ENCODE results near the gene STPG3.

DNA sequence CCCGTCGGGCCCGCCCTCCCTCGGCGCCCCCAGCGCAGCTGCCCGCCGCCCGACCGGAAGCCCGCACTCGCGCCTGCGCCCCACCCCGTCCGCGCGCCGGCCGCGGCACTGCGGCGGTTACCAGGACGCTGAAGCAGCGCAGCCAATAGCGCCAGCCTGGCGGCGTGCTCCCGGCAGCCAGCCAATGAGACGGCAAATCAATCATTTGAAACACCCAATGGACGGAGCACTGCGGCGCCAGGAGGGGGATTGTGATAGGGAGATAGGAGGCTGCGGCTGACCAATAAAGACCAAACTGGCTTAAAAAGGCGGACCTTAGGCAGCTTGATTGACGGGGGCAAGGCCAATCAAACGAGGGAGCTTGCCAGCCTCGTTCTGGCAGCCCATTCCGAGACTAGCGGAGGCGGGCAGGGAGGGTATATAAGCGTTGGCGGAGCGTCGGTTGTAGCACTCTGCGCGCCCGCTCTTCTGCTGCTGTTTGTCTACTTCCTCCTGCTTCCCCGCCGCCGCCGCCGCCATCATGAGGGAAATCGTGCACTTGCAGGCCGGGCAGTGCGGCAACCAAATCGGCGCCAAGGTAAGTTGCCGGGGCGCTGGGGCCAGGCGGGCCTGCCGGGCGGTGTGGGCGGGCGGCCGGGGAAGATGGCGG lies 10.1 kb upstream of the STPG3 start, which contains the start of gene TUBB4B:
- TF ChIP-seq, protein P1, sequence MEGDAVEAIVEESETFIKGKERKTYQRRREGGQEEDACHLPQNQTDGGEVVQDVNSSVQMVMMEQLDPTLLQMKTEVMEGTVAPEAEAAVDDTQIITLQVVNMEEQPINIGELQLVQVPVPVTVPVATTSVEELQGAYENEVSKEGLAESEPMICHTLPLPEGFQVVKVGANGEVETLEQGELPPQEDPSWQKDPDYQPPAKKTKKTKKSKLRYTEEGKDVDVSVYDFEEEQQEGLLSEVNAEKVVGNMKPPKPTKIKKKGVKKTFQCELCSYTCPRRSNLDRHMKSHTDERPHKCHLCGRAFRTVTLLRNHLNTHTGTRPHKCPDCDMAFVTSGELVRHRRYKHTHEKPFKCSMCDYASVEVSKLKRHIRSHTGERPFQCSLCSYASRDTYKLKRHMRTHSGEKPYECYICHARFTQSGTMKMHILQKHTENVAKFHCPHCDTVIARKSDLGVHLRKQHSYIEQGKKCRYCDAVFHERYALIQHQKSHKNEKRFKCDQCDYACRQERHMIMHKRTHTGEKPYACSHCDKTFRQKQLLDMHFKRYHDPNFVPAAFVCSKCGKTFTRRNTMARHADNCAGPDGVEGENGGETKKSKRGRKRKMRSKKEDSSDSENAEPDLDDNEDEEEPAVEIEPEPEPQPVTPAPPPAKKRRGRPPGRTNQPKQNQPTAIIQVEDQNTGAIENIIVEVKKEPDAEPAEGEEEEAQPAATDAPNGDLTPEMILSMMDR (IDR thresholded peaks at IDR 0.05) = no peak
- TF ChIP-seq ZFX (IDR thresholded peaks at IDR 0.05; ENCODE audit: borderline replicate concordance) = no peak
